Measurements from ENCODE around the gene ZNF862.

The ZNF862 gene

GRCh38 chr7:149816267-149816751, 21.9 kb upstream of the ZNF862 start:
- no peaks in the 10 kb centered on the region for H3K36me3 ChIP-seq
- H3K4me3 ChIP-seq = no peak overlapping the region
- intact Hi-C loops (cut with DNase I; ENCODE audit: low total_unique reads) = no loop called here
- TF ChIP-seq, protein P1, sequence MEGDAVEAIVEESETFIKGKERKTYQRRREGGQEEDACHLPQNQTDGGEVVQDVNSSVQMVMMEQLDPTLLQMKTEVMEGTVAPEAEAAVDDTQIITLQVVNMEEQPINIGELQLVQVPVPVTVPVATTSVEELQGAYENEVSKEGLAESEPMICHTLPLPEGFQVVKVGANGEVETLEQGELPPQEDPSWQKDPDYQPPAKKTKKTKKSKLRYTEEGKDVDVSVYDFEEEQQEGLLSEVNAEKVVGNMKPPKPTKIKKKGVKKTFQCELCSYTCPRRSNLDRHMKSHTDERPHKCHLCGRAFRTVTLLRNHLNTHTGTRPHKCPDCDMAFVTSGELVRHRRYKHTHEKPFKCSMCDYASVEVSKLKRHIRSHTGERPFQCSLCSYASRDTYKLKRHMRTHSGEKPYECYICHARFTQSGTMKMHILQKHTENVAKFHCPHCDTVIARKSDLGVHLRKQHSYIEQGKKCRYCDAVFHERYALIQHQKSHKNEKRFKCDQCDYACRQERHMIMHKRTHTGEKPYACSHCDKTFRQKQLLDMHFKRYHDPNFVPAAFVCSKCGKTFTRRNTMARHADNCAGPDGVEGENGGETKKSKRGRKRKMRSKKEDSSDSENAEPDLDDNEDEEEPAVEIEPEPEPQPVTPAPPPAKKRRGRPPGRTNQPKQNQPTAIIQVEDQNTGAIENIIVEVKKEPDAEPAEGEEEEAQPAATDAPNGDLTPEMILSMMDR (IDR thresholded peaks at IDR 0.05) = no peak
- peaks cover 0 to 37% of the 10 kb centered on the region in 2 donors for H3K27me3 ChIP-seq
- no peak for DNase-seq
- no peaks in the 10 kb centered on the region for H3K9me3 ChIP-seq
- H3K4me1 ChIP-seq = no peaks in the 10 kb centered on the region
- no peak overlapping the region for H3K27ac ChIP-seq

GRCh38 chr7:149816794-149817193, 21.4 kb upstream of the ZNF862 start:
- H3K27ac ChIP-seq = no peak overlapping the region
- H3K36me3 ChIP-seq = no peaks in the 10 kb centered on the region
- H3K4me3 ChIP-seq = no peak overlapping the region
- H3K27me3 ChIP-seq = peaks cover 0 to 35% of the 10 kb centered on the region in 2 donors
- intact Hi-C loops (cut with DNase I; ENCODE audit: low total_unique reads) = no loop called here
- TF ChIP-seq, protein P1 (IDR thresholded peaks at IDR 0.05) = no peak
- no peak for DNase-seq
- no peaks in the 10 kb centered on the region for H3K9me3 ChIP-seq
- H3K4me1 ChIP-seq = no peaks in the 10 kb centered on the region

- Histone ChIP-seq H3K4me3 (no peak overlapping the region), H3K9me3 (no peaks in the 10 kb centered on the region), H3K4me1 (no peaks in the 10 kb centered on the region), H3K27ac (no peak overlapping the region), H3K36me3 (no peaks in the 10 kb centered on the region), H3K27me3 (peaks cover 0 to 30% of the 10 kb centered on the region in 2 donors)
- no peak for DNase-seq
- intact Hi-C loops (cut with DNase I; ENCODE audit: low total_unique reads) = no loop called here
- TF ChIP-seq, protein P1 (IDR thresholded peaks at IDR 0.05) = no peak
Observed at GRCh38 chr7:149817301-149817771, 20.8 kb upstream of the ZNF862 start.

- no peak for DNase-seq
Observed at GRCh38 chr7:149817836-149818535, 20.2 kb upstream of the ZNF862 start.

GRCh38 chr7:149818536-149818840, 19.7 kb upstream of the ZNF862 start:
- Histone ChIP-seq H3K27ac (no peak overlapping the region), H3K4me1 (no peaks in the 10 kb centered on the region), H3K4me3 (no peak overlapping the region), H3K27me3 (peaks cover 0 to 32% of the 10 kb centered on the region in 2 donors), H3K9me3 (no peaks in the 10 kb centered on the region), H3K36me3 (no peaks in the 10 kb centered on the region)
- no peak for DNase-seq
- TF ChIP-seq, protein P1 (IDR thresholded peaks at IDR 0.05) = no peak
- intact Hi-C loops (cut with DNase I; ENCODE audit: low total_unique reads) = no loop called here

More at GRCh38 chr7:149817836-149818535, 20.2 kb upstream of the ZNF862 start:
- H3K27me3 ChIP-seq = peaks cover 0 to 32% of the 10 kb centered on the region in 2 donors
- no peaks in the 10 kb centered on the region for H3K36me3 ChIP-seq
- H3K9me3 ChIP-seq = no peaks in the 10 kb centered on the region
- TF ChIP-seq, protein P1 (IDR thresholded peaks at IDR 0.05) = no peak
- no peak overlapping the region for H3K27ac ChIP-seq
- H3K4me1 ChIP-seq = no peaks in the 10 kb centered on the region
- intact Hi-C loops (cut with DNase I; ENCODE audit: low total_unique reads) = no loop called here
- no peak overlapping the region for H3K4me3 ChIP-seq

All from tibial artery (tissue), 4 donors.